Activated T-cell treated with anti-CD3 and anti-CD28 coated beads for 1 hour (primary cell): ENCODE data around the gene OPTC.
"Not testable (repeated sequence)": the region's sequence is repeated elsewhere in the genome, so short reads cannot be mapped to it uniquely, and the experiment has no call there.

Experiments
- DNase-seq: peaks from one replicate; pipeline ENCODE4 v3.0.0-alpha.2; 2020; ENCODE audit warnings: low read depth

The OPTC gene

DNA sequence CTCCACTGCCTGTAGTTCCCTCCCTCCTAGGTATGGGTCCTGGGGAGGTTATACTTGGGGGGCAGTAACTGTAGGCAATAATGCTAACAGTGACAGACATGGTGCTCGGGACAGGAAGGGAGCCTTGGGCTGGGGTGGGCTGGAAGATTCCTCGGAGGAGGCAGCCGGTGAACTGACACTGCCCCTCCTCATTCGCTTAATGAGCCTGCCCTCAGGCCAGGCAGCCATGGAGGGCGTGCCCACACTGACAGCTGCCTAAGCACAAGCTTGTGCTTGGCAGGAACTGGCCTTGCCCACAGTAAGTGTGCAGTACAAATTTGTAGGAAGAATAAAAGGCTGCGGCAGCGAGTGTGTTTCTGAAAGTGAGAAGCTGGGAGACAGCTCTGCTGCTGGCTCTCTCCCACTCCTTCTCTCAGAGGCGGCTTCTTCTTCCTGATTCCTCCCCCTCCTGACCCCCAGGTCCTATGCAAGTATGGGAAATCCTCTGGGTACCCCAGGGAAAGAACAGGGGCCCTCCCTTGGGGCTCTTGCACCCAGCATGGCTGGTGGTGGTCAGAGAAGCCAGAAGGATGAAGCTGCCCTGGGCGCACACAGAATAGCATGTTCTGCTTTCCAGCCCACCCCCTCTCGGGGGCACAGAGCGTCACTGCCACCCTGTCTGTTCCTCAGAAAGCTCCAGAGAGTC, 23.6 kb downstream of the OPTC start:
- DNase-seq: no peak

DNA sequence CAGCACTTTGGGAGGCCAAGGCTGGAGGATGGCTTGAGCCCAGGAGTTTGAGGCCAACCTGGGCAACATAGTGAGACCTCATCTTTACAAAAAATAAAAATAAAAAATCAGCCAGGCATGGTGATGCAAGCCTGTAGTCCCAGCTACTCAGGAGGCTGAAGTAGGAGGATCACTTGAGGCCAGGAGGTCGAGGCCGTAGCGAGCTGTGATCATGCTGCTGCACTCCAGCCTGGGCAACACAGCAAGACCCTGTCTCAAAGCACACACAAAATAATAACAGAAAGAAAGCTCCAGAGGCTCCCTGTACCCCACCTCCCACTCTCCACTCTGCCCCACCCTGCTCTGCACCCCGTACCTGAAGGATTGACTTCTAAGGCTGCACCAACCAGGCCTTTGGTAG, 24.2 kb downstream of the OPTC start:
- DNase-seq: not testable (repeated sequence)

DNA sequence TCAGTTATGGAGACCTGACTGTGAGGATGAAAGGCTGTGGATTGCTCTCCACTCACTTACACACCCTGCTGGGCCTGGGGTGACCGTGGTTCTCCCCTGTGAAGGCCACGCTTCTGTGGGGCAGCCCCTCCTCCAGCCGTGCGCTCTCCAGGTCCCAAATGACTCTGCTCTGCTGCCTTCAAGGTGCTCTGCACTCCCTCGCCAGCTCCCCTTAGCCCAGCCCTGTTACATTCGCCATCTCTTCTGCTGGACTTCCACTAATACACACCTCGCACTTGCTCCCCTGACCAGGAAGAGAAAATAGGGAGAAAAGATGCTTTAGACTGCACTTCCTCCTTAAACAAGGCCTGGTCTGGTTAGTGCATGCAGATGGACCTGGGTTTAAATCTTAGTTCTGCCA, 24.6 kb downstream of the OPTC start:
- no peak for DNase-seq

DNA sequence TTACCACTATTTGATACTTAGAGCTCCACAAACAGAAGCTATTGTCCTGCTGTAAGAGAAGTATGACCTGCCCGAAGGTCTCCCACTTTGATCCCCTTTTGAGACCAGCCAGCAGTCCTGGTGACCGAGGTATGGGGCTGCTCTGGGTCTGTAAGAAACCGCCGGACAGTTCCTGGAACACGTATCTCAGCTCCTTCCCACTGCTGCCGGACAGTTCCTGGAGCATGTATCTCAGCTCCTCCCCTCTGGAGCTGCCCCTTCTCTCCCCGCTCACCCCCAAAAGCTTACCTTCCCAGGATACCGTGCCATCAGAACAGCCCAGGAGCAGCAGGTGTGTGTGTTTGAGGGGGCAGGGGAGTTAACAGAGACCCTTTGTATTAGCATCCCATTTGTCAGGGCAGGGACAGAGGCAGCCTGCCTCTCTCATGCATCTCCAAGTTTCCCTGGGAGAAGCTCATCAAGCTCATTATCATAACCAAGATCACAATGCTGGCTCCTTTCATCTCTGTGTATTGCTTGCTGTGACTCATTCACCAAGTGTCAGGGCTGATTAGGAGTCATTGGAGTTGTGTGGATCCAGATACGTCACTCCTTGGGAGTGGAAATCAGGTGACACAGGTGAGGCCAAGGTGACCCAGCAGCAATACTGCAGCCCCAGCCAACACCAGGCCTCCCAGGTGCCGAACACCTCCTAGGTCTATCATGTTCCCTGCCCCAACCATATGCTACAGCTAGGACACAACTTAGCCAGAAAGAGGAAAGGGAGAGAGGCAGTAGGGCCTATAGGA, 25.3 kb downstream of the OPTC start:
- DNase-seq: no peak

DNA sequence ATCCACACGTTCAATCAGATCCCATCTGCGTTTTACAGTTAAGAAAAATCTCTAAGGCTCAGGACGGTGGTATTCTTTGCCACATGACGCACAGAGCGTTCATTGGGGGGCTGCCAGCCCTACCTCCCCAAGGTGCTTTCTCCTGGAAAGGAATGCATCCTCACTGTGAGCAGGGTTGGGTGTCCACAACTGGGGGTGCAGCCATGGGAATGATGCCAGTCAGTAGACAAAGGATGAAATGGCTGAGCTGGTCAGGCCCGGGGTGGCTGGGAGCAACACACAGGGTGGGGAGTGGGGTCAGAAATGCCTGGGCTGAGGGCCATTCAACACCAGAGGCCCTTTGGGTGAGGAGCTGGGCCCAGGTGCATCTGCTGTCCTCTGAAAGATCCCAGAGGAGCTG, 25.9 kb downstream of the OPTC start:
- no peak for DNase-seq

DNA sequence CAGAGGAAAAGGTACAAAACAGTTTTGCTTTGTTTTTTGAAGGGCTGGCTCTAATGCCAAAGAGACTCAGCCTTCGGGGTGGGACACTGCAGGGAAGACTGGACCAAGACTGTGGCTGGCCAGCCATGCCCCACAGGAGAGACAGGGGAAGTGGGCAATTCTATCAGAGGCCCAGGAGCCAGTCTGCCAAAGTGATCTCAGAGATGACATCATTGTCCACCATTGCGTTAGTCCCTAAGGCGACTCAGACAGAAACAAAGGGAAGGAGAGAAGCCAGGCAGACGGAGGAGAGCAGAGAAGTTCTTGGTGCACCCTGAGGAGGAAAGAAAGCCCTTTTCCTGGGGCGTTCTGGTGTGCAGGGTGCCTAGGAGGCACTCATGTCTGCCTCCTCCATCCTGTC, 26.4 kb downstream of the OPTC start:
- no peak for DNase-seq

DNA sequence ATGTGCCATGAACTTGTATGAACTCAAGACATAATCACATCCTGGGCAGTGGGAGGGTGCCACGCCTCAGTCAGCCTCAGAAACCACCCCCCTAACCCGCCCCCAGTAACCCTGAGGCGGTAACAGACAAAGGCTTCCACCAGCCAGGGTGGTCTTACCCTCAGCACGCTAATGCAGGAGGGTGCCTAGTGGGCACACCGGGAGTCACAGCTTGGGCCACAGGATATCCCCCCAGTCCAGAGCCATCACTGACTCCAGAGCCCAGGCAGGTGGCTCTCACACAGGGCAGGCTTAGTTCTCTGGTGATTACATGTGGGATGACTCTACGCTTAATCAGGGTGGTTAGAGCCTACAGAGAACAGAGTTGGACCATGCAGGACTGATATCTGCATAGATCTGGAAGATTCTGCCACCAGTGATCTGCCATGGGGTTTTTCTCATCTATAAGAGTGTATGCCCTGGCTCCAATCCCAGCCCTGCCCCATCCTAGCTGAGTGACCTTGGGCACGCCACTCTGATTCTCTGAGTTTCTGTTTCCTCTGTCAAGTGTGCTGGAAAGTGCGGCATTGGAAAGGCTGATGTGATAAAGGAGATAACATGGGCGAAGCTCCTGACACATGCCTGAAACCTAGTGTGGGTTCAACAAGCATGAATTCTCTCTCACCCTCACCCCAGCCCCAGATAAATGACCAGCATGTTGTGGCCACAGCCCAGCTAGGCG, 27.3 kb downstream of the OPTC start:
- no peak for DNase-seq

DNA sequence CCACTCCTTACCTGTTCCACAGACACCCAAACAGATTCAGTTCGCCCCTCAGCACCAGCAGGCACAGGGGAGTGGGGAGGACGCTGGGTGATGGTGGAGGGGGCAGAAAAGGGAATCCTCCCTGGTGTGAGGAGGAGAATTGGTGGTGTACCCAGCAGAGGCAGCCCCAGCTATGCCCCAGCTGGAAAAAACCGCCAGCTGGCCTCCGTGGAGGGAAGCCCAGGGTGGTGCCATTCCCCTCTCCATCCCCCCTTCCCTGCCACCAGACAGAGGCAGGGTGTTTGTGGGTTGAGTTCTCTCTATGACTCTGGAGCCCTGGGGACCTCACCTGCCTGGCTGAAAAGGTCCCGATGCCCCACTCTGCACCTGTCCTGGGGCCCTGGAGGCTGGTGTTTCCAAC, 27.9 kb downstream of the OPTC start:
- no peak for DNase-seq

DNA sequence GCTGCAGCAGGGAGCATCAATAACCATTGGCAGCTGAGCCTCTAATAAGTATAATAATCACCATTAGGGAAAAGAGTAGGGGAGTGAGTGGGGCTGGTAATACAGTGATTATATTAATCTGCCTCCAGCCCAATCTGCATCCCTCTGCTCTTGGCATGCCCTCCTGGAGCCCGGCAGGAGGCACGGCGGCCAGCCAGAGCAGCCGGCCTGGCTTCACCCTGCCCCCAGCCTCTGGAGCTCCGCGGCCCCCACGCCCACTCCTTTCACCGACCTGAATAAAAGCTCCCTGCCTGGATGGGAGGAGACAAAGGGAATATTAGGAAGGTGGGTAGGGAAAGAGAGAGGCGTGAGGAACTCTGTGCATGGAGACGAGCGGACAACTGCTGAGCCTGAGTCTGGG, 28.3 kb downstream of the OPTC start:
- no peak for DNase-seq

DNA sequence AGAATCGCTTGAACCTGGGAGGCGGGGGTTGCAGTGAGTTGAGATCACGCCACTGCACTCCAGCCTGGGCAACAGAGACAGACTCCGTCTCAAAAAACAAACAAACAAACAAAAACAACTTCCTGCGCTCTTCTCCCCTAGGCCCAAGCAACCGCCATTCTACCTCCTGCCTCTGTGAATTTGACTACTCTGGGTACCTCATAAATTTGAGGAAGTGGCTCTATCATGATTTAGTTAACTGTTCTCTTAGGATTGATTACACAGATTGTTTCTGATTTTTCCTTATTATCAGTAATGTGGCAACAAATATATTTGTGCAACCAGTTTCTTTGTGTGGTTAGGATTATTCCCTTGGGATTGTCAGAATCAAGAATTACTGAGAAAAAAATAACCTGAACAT, 29.7 kb downstream of the OPTC start:
- DNase-seq: no peak

DNA sequence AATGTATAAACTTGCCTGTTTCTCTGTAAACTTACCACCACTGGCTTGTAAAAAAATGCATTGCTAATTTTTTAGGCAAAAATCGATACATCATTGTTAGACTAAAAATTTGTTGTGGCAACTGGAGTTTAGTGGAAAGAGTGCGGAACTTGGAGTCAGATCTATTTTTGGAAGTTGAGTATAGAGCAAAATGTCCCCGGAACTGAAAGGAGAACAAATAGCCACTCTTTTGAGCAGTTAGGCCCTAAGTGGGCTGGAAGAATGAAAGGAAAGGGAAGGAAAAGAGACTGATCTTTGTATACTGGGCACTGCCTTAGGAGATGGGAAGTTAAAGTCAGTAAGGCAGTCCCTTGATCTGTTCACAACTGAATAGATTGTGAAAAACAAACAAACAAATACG, 30.2 kb downstream of the OPTC start:
- no peak for DNase-seq

DNA sequence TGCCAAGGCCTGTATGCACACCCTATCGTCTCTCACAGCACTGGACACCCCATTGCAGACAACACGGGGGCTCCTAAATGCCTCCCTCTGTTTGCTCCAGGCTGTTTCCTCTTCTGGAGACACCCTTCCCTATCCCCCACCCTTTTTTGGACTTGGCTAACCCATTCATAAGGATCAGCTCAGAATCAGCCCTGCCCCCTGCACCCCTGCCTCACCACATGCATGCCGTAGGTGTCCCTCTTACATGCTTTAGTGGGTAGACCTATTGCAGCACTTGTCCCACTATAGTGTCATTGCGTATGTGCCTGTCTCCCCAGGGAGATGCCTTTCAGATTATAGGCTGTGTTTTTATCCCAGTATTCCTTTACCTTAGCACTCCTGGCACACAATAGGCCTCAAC, 30.9 kb downstream of the OPTC start:
- DNase-seq: no peak

DNA sequence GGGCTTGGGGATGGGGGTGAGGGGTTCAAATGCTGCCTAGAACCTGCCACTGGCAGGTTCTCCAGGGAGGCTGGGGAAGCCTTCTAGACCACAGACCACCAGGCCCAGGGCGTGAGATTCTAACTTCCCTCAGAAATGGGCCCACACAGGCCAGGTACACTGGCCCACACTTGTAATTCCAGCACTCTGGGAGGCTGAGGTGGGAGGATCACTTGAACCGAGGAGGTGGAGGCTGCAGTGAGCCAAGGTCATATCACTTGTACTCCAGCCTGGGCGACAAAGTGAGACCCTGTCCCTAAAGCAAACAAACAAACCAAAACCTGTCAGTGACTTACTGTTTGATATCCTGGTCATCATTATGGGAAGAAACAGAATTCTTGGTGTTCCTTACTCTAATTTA, 31.7 kb downstream of the OPTC start:
- no peak for DNase-seq

DNA sequence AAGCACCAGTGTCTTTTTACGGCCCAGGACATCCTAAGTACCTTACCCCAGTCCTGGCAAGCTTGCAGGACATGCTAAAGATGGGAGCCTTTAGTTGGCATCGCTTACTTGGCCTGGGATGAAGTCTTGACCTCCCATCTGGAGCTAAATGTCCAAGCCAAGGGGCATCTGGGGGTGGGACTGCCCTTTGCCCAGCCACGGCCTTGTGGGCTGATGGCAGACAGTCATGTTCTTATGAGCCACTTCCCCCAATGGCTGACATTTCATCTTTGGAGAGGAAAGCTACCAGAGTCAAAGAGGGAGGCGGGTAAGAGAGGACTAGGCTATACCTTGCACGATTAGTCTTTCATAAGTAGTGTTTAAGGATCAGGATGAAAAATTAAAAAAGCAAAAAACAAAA, 32.2 kb downstream of the OPTC start:
- no peak for DNase-seq

DNA sequence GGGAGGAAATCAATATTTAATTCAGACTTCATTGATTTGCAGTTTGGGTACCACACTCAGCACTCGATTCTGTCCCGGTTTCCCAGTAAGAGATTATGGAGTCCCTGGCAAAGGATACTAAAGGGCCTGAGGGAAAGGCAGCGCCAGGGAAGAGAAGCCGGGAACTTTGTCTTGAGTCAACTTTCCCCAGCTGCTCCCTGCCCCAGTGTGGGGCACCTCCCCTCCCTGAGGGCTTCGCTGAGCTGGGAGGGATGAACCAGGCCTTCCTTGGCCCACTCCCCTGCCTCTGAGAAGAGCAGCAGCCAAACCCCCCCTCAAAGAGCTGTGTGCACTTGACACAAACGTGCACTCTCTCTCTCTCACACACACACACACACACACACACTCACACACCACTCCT, 32.6 kb downstream of the OPTC start:
- no peak for DNase-seq

DNA sequence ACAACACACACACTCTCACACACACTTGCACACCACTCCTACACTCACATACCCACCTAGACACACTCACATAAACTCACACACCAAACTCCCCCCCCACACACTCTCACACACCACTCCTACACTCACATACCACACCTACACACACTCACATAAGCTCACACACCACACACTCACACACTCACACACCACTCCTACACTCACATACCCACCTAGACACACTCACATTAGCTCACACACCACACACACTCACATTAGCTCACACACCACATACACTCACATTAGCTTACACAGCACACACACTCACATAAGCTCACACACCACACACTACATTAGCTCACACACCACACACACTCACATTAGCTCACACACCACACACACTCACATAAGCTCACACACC, 33.1 kb downstream of the OPTC start:
- no peak for DNase-seq

DNA sequence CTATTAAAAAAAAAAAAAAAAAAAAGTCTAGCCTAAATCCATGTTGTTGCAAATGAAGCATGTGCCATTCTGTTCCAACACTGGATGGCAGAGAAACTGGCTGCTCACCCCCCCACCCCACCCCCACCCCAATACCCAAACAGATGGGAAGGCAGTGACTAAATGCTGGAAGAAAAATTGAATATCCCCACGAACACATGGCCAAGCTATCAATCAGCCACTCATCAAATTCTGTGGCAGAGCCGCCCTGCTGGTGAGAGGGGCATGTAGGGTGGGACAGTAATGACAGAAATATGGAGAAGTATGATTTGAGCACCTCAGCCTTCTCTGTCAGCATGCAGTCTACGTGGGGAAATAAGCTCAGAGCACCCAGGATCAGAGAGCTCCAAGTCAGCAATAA, 34.1 kb downstream of the OPTC start:
- no peak for DNase-seq

DNA sequence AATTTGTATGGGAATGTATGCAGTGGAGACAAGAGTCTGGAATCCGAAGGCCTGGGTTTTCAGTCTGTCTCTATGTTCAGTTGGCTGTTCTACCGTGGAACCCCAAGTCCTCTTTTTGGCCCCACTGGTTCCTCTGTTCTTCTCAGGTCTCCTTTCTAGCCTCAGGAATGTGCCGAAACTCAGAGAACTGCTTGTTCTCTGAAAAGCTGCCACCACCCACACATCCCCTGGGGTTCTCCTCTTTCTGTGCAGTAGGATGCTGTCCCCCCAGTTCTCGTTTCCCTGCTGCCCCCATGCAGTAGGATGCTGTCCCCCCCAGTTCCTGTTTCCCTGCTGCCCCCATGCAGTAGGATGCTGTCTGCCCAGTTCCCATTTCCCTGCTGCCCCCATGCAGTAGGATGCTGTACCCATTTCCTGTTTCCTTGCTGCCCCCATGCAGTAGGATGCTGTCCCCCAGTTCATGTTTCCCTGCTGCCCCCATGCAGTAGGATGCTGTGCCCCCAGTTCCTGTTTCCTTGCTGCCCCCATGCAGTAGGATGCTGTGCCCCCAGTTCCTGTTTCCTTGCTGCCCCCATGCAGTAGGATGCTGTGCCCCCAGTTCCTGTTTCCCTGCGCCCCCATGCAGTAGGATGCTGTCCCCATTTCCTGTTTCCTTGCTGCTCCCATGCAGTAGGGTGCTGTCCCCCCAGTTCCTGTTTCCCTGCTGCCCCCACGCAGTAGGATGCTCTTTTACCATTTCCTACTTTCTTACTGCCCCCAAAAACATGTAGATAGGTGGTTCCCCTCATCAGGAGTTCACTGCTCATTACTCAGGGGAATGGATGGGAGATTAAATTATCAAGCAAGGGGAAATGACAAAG, 35.3 kb downstream of the OPTC start:
- no peak for DNase-seq

DNA sequence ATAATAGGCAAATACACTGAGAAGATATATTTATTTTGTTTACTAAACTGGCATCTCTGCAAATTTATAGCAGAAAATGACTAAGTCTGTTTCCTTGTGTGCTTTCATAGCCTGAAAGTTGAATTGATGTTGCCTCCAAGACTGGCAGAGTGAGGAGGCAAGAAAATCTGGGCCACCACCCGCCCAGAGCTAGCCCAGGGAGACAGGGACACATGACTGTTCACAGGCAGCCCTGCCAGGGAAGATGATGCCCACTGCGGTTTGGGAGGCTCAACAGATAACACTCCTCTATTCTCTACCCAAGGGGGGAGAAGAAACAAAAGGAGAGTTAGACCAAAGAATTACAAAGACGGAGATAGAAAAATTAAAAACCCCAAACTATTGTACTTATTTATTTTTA, 37.1 kb downstream of the OPTC start:
- no peak for DNase-seq

DNA sequence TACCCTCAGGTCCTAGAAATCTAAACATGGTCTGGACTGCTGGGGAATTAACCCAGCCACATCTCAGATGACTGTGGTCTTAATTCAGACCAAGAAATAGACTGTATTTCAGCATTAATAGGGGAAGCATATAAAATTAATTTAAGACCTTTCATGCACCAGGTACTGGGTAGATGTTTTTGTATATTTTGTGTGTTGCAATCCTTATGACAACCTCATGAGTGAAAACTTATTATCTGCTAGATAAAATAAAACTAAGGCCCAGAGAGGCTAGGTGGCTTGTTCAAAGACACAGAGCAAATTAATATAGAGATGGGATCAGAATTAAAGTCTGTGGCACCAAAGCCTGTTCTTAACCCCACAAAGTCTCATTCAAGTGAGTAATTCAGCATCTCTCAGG, 40.1 kb downstream of the OPTC start:
- DNase-seq: no peak

DNA sequence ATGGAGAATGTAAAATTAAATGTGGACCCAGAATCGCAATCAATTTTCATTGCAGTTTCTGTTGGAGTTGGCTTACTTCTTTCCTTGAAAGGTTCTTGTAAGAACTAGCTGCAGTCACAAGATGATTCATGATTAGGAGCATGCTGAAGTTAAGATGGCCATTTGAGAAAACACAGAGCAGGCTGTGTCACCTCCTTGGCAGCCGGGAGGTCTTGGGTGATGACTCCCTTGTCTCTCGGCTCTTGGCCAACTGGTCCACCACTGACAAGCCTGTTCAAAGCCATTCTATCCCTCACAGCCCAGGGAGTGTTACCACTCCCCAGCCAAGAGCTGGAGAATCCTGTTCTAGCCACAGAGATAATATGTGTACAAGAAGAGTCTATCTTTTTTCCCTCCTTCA, 40.6 kb downstream of the OPTC start:
- no peak for DNase-seq

DNA sequence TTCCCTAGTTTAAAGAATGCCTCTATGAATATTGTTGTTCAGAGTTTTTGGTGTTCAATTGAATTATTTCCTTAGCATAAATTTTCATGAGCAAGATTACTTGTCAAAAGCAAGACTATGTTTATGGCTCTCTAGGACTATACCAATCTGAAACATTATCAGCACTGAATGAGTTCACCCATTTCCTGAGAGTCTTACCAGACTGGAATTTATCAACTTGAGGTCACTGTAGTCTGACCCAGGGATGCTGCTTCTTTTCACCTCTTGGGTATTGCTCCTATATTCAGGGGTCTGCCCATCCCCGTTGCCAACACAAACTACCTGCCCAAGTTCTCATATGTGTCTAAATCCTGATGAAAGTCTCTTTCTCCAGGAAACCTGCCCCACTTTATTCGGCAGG, 42.6 kb downstream of the OPTC start:
- DNase-seq: no peak
